Neural cell (in vitro differentiated cells): ENCODE measurements around the gene ZBTB8A. TPM values are rescaled to one million over a fixed set of nuclear protein-coding genes. Genes with fewer than 3 reads are reported as not detected.

Source experiments
- H2AFZ ChIP-seq: fragments of 200-600, 300-800 bp; sonication (generic), shearing (Covaris generic); 2 replicates; pipeline ENCODE4 v1.6.0; 2014; ENCODE audit warnings: low read depth, mild to moderate bottlenecking, antibody characterized with exemption, low read length, moderate library complexity
- H3F3A ChIP-seq: fragments of 200-600 bp; shearing (Covaris generic); 2 replicates; pipeline ENCODE4 v1.6.1; 2016; ENCODE audit warnings: mild to moderate bottlenecking, moderate library complexity, mixed read lengths, antibody characterized with exemption, low read length; ENCODE audit not compliant: insufficient read depth, poor library complexity, severe bottlenecking
- H3K27ac ChIP-seq: fragments of 200-600, 300-800 bp; sonication (generic), shearing (Covaris generic); 2 replicates; pipeline ENCODE4 v1.5.1; 2014; ENCODE audit warnings: mild to moderate bottlenecking, low read length, moderate library complexity
- H3K27me3 ChIP-seq: fragments of 300-800, 200-600 bp; sonication (generic), shearing (Covaris generic); 2 replicates; pipeline ENCODE4 v1.6.0; 2014; ENCODE audit warnings: mild to moderate bottlenecking, low read depth, low read length, moderate library complexity; ENCODE audit not compliant: insufficient read depth
- H3K36me3 ChIP-seq: fragments of 300-800, 200-600 bp; sonication (generic), shearing (Covaris generic); 2 replicates; pipeline ENCODE4 v1.5.1; 2014; ENCODE audit warnings: mild to moderate bottlenecking, antibody characterized with exemption, low read length, moderate library complexity; ENCODE audit not compliant: insufficient read depth
- H3K4me2 ChIP-seq: fragments of 300-800, 200-600 bp; sonication (generic), shearing (Covaris generic); 2 replicates; pipeline ENCODE4 v1.6.0; 2014; ENCODE audit warnings: mild to moderate bottlenecking, low read length
- H3K4me3 ChIP-seq: fragments of 300-800, 200-600 bp; sonication (generic), shearing (Covaris generic); 2 replicates; pipeline ENCODE4 v1.5.1; 2014; ENCODE audit warnings: mild to moderate bottlenecking, low read length, moderate library complexity
- H3K79me2 ChIP-seq: fragments of 200-600 bp; shearing (Covaris generic); replicated peaks from 2 replicates; pipeline ENCODE4 v1.6.0; 2014; ENCODE audit warnings: mild to moderate bottlenecking, low read length, moderate library complexity; ENCODE audit not compliant: insufficient read depth
- H3K9ac ChIP-seq: fragments of 300-800, 200-600 bp; sonication (generic), shearing (Covaris generic); 2 replicates; pipeline ENCODE4 v1.6.1; 2016; ENCODE audit warnings: mild to moderate bottlenecking, low read length, mixed read lengths
- H3K9me2 ChIP-seq: fragments of 200-600 bp; shearing (Covaris generic); 2 replicates; pipeline ENCODE4 v1.6.1; 2016; ENCODE audit warnings: mild to moderate bottlenecking, low read length, mixed read lengths; ENCODE audit not compliant: insufficient read depth
- H3K9me3 ChIP-seq: fragments of 200-600, 300-800 bp; sonication (generic), shearing (Covaris generic); 2 replicates; pipeline ENCODE4 v1.6.1; 2016; ENCODE audit warnings: mild to moderate bottlenecking, mixed run types, low read length, moderate library complexity, mixed read lengths
- H4K20me1 ChIP-seq: fragments of 200-600 bp; shearing (Covaris generic); 2 replicates; pipeline ENCODE4 v1.6.1; 2016; ENCODE audit warnings: mild to moderate bottlenecking, mixed run types; ENCODE audit not compliant: insufficient read depth
- CTCF ChIP-seq: fragments of 450-650 bp; IDR thresholded peaks from 2 replicates; pipeline ENCODE4 v1.5.1; 2014; ENCODE audit warnings: antibody characterized with exemption, mild to moderate bottlenecking, moderate library complexity; ENCODE audit not compliant: poor library complexity, severe bottlenecking
- EP300 ChIP-seq: fragments of 450-650 bp; conservative IDR thresholded peaks from 2 replicates; pipeline ENCODE4 v1.6.1; 2014; ENCODE audit warnings: antibody characterized with exemption, mild to moderate bottlenecking, moderate library complexity; ENCODE audit not compliant: poor library complexity, severe bottlenecking
- EZH2 ChIP-seq: fragments of 200-600, 300-800 bp; shearing (Covaris generic), sonication (generic); IDR thresholded peaks from 2 replicates; pipeline ENCODE4 v1.6.1; 2014; ENCODE audit warnings: antibody characterized with exemption, low read length, borderline replicate concordance, mild to moderate bottlenecking; ENCODE audit not compliant: insufficient read depth, poor library complexity, severe bottlenecking
- MXI1 ChIP-seq: fragments of 450-650 bp; conservative IDR thresholded peaks from 2 replicates; pipeline ENCODE4 v1.6.1; 2014; ENCODE audit warnings: antibody characterized with exemption, mild to moderate bottlenecking; ENCODE audit not compliant: poor library complexity, severe bottlenecking
- POLR2AphosphoS5 ChIP-seq: IDR thresholded peaks from 2 replicates; pipeline ENCODE4 v1.6.1; 2012
- RAD21 ChIP-seq: fragments of 450-650 bp; conservative IDR thresholded peaks from 2 replicates; pipeline ENCODE4 v1.6.1; 2014; ENCODE audit warnings: antibody characterized with exemption, mild to moderate bottlenecking, moderate library complexity
- REST ChIP-seq: IDR thresholded peaks from 2 replicates; pipeline ENCODE4 v1.6.1; 2012; ENCODE audit warnings: borderline replicate concordance
- SMC3 ChIP-seq: fragments of 450-650 bp; conservative IDR thresholded peaks from 2 replicates; pipeline ENCODE4 v1.6.1; 2014; ENCODE audit warnings: antibody characterized with exemption, mild to moderate bottlenecking, moderate library complexity; ENCODE audit not compliant: poor library complexity
- TAF1 ChIP-seq: IDR thresholded peaks from 2 replicates; pipeline ENCODE4 v1.6.1; 2012; ENCODE audit warnings: low read depth
- polyA plus RNA-seq: library from polyadenylated mRNA; depleted of rRNA; stranded (reverse); fragments of >200 nt; gene quantifications from 2 replicates; pipeline ENCODE4 v1.2.3, GENCODE V29; 2014

The ZBTB8A gene
- polyA plus RNA-seq, 1 donor from 2014 or later, result 10.1 TPM

- Histone ChIP-seq H3K27me3 (no peaks in the 10 kb centered on the region), H4K20me1 (no peaks in the 10 kb centered on the region), H2AFZ (no peak overlapping the region), H3K79me2 (no peaks in the 10 kb centered on the region), H3K9ac (no peak overlapping the region), H3K9me3 (no peaks in the 10 kb centered on the region), H3K36me3 (no peaks in the 10 kb centered on the region), H3K4me3 (no peak overlapping the region), H3F3A (no peaks in the 10 kb centered on the region), H3K9me2 (no peaks in the 10 kb centered on the region), H3K4me2 (no peak overlapping the region), H3K27ac (no peak overlapping the region)
- TF ChIP-seq POLR2AphosphoS5, result no peak
- peak; percentile 25 for TF ChIP-seq CTCF
Measured at GRCh38 chr1:32619701-32620485, 80.7 kb downstream of the ZBTB8A start.

- Histone ChIP-seq H3K27me3 (no peaks in the 10 kb centered on the region), H3K9me3 (no peaks in the 10 kb centered on the region), H3K4me2 (no peak overlapping the region), H3K36me3 (no peaks in the 10 kb centered on the region), H4K20me1 (no peaks in the 10 kb centered on the region), H3F3A (no peaks in the 10 kb centered on the region), H3K9ac (no peak overlapping the region), H3K9me2 (no peaks in the 10 kb centered on the region), H2AFZ (no peak overlapping the region), H3K4me3 (no peak overlapping the region), H3K79me2 (no peaks in the 10 kb centered on the region), H3K27ac (no peak overlapping the region)
- TF ChIP-seq CTCF (no peak), EZH2 (no peak), MXI1 (no peak), SMC3 (no peak), EP300 (no peak), RAD21 (no peak), TAF1 (no peak), POLR2AphosphoS5 (no peak), REST (no peak)
Measured at GRCh38 chr1:32622205-32622604, 83.0 kb downstream of the ZBTB8A start.
